Smooth muscle cell (in vitro differentiated cells): ENCODE data around the gene PXDN. TPM values are rescaled to one million over a fixed set of nuclear protein-coding genes. Genes with fewer than 3 reads are reported as not detected.

Experiments
- DNase-seq: peaks from one replicate; lab custom pipeline; 2025; ENCODE audit not compliant: unreplicated experiment; lab: John Stamatoyannopoulos, UW
- H2AFZ ChIP-seq: fragments of 200-600 bp; sonication (generic); 2 replicates; pipeline ENCODE4 v1.6.0; 2016; ENCODE audit warnings: antibody characterized with exemption, low read depth, mild to moderate bottlenecking
- H3F3A ChIP-seq: fragments of 200-600 bp; sonication (generic); 2 replicates; pipeline ENCODE4 v1.6.0; 2017; ENCODE audit warnings: antibody characterized with exemption, low read depth
- H3K27ac ChIP-seq: fragments of 200-600 bp; sonication (generic); 2 replicates; pipeline ENCODE4 v1.5.1; 2016; ENCODE audit warnings: low read depth, mild to moderate bottlenecking
- H3K27me3 ChIP-seq: fragments of 200-600 bp; sonication (generic); 2 replicates; pipeline ENCODE4 v1.6.1; 2016; ENCODE audit warnings: low read depth, mild to moderate bottlenecking
- H3K36me3 ChIP-seq: fragments of 200-600 bp; sonication (generic); 2 replicates; pipeline ENCODE4 v1.5.1; 2016; ENCODE audit warnings: low read depth
- H3K4me1 ChIP-seq: fragments of 200-600 bp; sonication (generic); 2 replicates; pipeline ENCODE4 v1.5.1; 2016; ENCODE audit warnings: low read depth
- H3K4me2 ChIP-seq: fragments of 200-600 bp; sonication (generic); 2 replicates; pipeline ENCODE4 v1.6.0; 2016; ENCODE audit warnings: mild to moderate bottlenecking
- H3K4me3 ChIP-seq: fragments of 200-600 bp; sonication (generic); 2 replicates; pipeline ENCODE4 v1.5.1; 2016; ENCODE audit warnings: mild to moderate bottlenecking
- H3K79me2 ChIP-seq: fragments of 200-600 bp; sonication (generic); 2 replicates; pipeline ENCODE4 v1.6.0; 2016; ENCODE audit warnings: low read depth, mild to moderate bottlenecking
- H3K9ac ChIP-seq: fragments of 200-600 bp; sonication (generic); 2 replicates; pipeline ENCODE4 v1.6.0; 2016; ENCODE audit warnings: low read depth
- H3K9me3 ChIP-seq: fragments of 200-600 bp; sonication (generic); replicated peaks from 2 replicates; pipeline ENCODE4 v1.5.1; 2016; ENCODE audit warnings: low read depth
- H4K20me1 ChIP-seq: fragments of 200-600 bp; sonication (generic); 2 replicates; pipeline ENCODE4 v1.6.0; 2016; ENCODE audit warnings: low read depth
- WGBS: methylation state at CpG from one replicate; pipeline ENCODE4 v1.1.7; 2016; ENCODE audit warnings: low lambda C conversion rate; 5-methylcytosine and 5-hydroxymethylcytosine counted together
- polyA plus RNA-seq: library from polyadenylated mRNA; unstranded; fragments of >200 nt; fragmentation: Nextera tagmentation; extraction: Ambion mirVana; gene quantifications from 2 replicates; pipeline ENCODE4 v1.2.1, GENCODE V29; 2016
- total RNA-seq: library from RNA; depleted of rRNA; stranded (reverse); fragments of >200 nt; gene quantifications from 2 replicates; pipeline ENCODE4 v1.2.3, GENCODE V29; 2014
- TF ChIP-seq, protein P1 (sequence below): fragments of 200-600 bp; sonication (generic); IDR thresholded peaks from 2 replicates; pipeline ENCODE4 v1.5.1; 2017; ENCODE audit warnings: borderline replicate concordance, mild to moderate bottlenecking, antibody characterized with exemption; ENCODE audit not compliant: insufficient read depth, poor library complexity, severe bottlenecking

The PXDN gene
- total and polyA plus RNA-seq, 2 experiments from 2014 or later = 328 to 333 TPM

DNA sequence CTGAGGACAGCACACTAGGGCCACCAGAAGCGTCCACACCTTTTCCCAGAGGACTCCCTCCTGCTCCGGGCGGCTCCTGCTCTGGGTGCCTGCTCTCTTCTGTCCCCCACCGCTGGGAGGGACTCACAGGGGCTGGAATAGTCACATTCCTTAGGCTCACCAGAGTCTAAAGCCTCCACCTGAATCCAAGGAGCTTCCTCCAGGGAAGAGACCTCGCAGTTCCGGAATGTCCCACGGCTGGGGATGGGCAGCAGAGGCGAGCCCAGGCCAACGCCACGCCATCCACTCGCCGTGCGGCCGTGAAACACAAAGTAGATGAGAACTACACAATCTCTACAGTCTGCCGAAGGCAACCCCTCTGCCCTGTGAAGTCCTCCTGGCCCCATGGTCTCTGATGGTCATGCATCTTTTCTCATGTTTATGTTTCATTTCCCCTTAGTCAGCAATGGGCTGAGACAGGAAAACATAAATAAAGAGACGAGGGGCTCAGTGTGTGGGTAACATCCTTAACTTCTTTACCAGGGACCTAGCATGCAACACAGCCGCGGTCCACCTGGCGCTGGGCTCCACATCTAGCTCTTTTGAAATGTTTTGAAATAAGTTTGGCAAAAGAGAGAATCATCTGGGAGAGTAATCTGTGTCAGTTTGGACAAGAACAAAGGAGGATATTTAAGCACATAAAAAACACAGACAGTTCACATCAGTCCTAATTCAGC lies 98.4 kb downstream of the PXDN start:
- Histone ChIP-seq H3K4me3 (no peak overlapping the region), H3K9ac (no peak overlapping the region), H3F3A (peaks cover 5% of the 10 kb centered on the region), H3K27me3 (no peaks in the 10 kb centered on the region), H4K20me1 (peaks cover 40% of the 10 kb centered on the region), H3K36me3 (no peaks in the 10 kb centered on the region), H2AFZ (no peak overlapping the region), H3K4me1 (peaks cover 18% of the 10 kb centered on the region), H3K4me2 (no peak overlapping the region), H3K79me2 (peaks cover 43% of the 10 kb centered on the region), H3K27ac (no peak overlapping the region), H3K9me3 (no peaks in the 10 kb centered on the region)
- no peak for DNase-seq
- 80% methylated on average over 19 of the region's 19 CpGs for WGBS
- TF ChIP-seq, protein P1, sequence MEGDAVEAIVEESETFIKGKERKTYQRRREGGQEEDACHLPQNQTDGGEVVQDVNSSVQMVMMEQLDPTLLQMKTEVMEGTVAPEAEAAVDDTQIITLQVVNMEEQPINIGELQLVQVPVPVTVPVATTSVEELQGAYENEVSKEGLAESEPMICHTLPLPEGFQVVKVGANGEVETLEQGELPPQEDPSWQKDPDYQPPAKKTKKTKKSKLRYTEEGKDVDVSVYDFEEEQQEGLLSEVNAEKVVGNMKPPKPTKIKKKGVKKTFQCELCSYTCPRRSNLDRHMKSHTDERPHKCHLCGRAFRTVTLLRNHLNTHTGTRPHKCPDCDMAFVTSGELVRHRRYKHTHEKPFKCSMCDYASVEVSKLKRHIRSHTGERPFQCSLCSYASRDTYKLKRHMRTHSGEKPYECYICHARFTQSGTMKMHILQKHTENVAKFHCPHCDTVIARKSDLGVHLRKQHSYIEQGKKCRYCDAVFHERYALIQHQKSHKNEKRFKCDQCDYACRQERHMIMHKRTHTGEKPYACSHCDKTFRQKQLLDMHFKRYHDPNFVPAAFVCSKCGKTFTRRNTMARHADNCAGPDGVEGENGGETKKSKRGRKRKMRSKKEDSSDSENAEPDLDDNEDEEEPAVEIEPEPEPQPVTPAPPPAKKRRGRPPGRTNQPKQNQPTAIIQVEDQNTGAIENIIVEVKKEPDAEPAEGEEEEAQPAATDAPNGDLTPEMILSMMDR = no peak

DNA sequence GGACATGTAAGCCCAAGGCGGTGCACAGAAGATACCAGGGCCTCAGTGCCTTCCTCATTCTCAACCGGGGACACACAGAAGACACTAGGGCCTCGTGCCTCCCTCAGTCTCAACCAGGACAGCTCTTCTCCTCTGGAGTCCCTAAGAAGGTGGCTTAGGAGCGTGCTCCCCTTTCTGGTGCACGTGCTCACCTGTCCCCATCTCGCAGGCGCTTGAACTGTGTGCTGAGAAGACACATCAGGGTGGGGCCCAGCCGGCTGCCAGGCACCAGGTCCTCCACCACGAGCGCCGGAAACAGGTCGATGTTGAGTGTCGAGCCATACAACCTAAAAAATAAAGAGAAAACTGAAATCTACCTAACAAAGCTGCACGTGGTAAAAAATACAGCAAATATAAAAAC lies 99.9 kb downstream of the PXDN start:
- DNase-seq = no peak
- Histone ChIP-seq H3K79me2 (peaks cover 45% of the 10 kb centered on the region), H4K20me1 (peaks cover 47% of the 10 kb centered on the region), H3K4me3 (no peak overlapping the region), H3K27me3 (no peaks in the 10 kb centered on the region), H3K9ac (no peak overlapping the region), H3K36me3 (no peaks in the 10 kb centered on the region), H3K27ac (no peak overlapping the region), H3F3A (peaks cover 5% of the 10 kb centered on the region), H3K4me1 (peaks cover 24% of the 10 kb centered on the region), H2AFZ (no peak overlapping the region), H3K4me2 (no peak overlapping the region), H3K9me3 (no peaks in the 10 kb centered on the region)
- TF ChIP-seq, protein P1 = no peak
- WGBS = 97% methylated on average over 14 of the region's 14 CpGs

GRCh38 chr2:1642993-1643619 lies 101.2 kb downstream of the PXDN start:
- DNase-seq = no peak
- peaks cover 45% of the 10 kb centered on the region for H3K79me2 ChIP-seq
- 97% methylated on average over 19 of the region's 19 CpGs for WGBS
- no peaks in the 10 kb centered on the region for H3K36me3 ChIP-seq
- peaks cover 24% of the 10 kb centered on the region for H3K4me1 ChIP-seq
- no peak overlapping the region for H3K4me3 ChIP-seq
- H3K9me3 ChIP-seq = no peaks in the 10 kb centered on the region
- H4K20me1 ChIP-seq = peaks cover 48% of the 10 kb centered on the region
- H3K27ac ChIP-seq = no peak overlapping the region
- H3F3A ChIP-seq = peaks cover 5% of the 10 kb centered on the region
- TF ChIP-seq, protein P1 = no peak
- H3K27me3 ChIP-seq = no peaks in the 10 kb centered on the region
- H3K9ac ChIP-seq = no peak overlapping the region
- H2AFZ ChIP-seq = no peak overlapping the region
- no peak overlapping the region for H3K4me2 ChIP-seq
